ENCODE results near the gene SELL.

DNA sequence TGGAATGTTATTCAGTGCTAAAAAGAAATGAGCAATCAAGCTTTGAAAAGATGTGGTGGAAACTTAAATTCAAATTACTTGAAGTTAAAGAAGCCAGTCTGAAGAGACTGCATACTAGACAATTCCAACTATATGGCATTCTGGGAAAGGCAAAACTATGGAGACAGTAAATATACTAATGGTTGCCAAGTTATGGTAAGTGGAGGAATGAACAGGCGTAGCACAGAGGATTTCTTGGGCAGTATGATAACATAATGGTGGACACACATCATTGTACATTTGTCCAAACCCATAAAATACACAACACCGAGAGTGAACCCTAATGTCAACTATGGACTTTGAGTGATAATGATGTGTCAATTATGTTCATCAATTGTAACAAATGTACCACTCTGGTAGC, 60.4 kb downstream of the SELL start:
- TF ChIP-seq, protein P1, sequence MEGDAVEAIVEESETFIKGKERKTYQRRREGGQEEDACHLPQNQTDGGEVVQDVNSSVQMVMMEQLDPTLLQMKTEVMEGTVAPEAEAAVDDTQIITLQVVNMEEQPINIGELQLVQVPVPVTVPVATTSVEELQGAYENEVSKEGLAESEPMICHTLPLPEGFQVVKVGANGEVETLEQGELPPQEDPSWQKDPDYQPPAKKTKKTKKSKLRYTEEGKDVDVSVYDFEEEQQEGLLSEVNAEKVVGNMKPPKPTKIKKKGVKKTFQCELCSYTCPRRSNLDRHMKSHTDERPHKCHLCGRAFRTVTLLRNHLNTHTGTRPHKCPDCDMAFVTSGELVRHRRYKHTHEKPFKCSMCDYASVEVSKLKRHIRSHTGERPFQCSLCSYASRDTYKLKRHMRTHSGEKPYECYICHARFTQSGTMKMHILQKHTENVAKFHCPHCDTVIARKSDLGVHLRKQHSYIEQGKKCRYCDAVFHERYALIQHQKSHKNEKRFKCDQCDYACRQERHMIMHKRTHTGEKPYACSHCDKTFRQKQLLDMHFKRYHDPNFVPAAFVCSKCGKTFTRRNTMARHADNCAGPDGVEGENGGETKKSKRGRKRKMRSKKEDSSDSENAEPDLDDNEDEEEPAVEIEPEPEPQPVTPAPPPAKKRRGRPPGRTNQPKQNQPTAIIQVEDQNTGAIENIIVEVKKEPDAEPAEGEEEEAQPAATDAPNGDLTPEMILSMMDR (conservative IDR thresholded peaks at IDR 0.05; ENCODE audit: low read depth, low read length) = no peak
- TF ChIP-seq POLR2A (IDR thresholded peaks at IDR 0.05; ENCODE audit: low read depth, low read length) (no peak), RAD21 (IDR thresholded peaks at IDR 0.05; ENCODE audit: low read length) (no peak), NFE2L2 (IDR thresholded peaks at IDR 0.05; ENCODE audit: low read depth, low read length) (no peak), RCOR1 (IDR thresholded peaks at IDR 0.05; ENCODE audit: insufficient replicate concordance, low read length) (no peak), MXI1 (IDR thresholded peaks at IDR 0.05; ENCODE audit: borderline replicate concordance, low read depth, low read length) (no peak), FOS (IDR thresholded peaks at IDR 0.05; ENCODE audit: low read depth, low read length) (no peak), SMC3 (IDR thresholded peaks at IDR 0.05; ENCODE audit: low read depth, low read length) (no peak), BHLHE40 (IDR thresholded peaks at IDR 0.05; ENCODE audit: low read depth, low read length) (no peak)
- TF ChIP-seq, protein P2, sequence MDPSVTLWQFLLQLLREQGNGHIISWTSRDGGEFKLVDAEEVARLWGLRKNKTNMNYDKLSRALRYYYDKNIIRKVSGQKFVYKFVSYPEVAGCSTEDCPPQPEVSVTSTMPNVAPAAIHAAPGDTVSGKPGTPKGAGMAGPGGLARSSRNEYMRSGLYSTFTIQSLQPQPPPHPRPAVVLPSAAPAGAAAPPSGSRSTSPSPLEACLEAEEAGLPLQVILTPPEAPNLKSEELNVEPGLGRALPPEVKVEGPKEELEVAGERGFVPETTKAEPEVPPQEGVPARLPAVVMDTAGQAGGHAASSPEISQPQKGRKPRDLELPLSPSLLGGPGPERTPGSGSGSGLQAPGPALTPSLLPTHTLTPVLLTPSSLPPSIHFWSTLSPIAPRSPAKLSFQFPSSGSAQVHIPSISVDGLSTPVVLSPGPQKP (IDR thresholded peaks at IDR 0.05; ENCODE audit: borderline replicate concordance, low read depth, low read length) = no peak
- TF ChIP-seq, protein P3, sequence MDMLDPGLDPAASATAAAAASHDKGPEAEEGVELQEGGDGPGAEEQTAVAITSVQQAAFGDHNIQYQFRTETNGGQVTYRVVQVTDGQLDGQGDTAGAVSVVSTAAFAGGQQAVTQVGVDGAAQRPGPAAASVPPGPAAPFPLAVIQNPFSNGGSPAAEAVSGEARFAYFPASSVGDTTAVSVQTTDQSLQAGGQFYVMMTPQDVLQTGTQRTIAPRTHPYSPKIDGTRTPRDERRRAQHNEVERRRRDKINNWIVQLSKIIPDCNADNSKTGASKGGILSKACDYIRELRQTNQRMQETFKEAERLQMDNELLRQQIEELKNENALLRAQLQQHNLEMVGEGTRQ (IDR thresholded peaks at IDR 0.05; ENCODE audit: low read depth, low read length) = no peak

Data from IMR-90 (cell line).